GM12878 (cell line): ENCODE results near the gene CLDN14. TPM values are rescaled to one million over a fixed set of nuclear protein-coding genes. Genes with fewer than 3 reads are reported as not detected.
A peak's percentile ranks its signal among the peaks of the same experiment; 100 is the strongest.

Experiments
- ATAC-seq: fragments of 200-7000 bp; cut with Tn5 transposase; 3 replicates; pipeline ENCODE4 v1.9.1; 2020; ENCODE audit warnings: mild to moderate bottlenecking, moderate library complexity
- BruUV-seq: library from RNA; stranded (reverse); fragments of 400-500 nt; replicated peaks from 2 replicates; lab custom pipeline; 2021; lab: Mats Ljungman, UMichigan
- CTCF ChIA-PET: fragments of 300-600 bp; sonication (Branson Sonifier 250); formaldehyde crosslinking; extraction: SDS; loops from one replicate; lab custom pipeline; 2021; ENCODE audit warnings: inconsistent platforms; lab: Yijun Ruan, JAX
- POLR2A ChIA-PET: fragments of 350-600 bp; formaldehyde crosslinking; extraction: SDS; loops from one replicate; lab custom pipeline; 2021; ENCODE audit warnings: inconsistent platforms; lab: Charles Lee
- RAD21 ChIA-PET: fragments of 300-600 bp; sonication (Branson Sonifier 250); formaldehyde crosslinking; loops from one replicate; lab custom pipeline; 2023; ENCODE audit warnings: antibody characterized with exemption; ENCODE audit not compliant: unreplicated experiment; lab: Charles Lee
- SMC1A ChIA-PET: fragments of 300-600 bp; sonication (Branson Sonifier 250); formaldehyde crosslinking; loops from one replicate; lab custom pipeline; 2023; ENCODE audit not compliant: unreplicated experiment, uncharacterized antibody; lab: Charles Lee
- DNase-seq: peaks from one replicate; pipeline ENCODE4 v3.0.0-alpha.2; 2011; ENCODE audit warnings: low read depth, low spot score
- FAIRE-seq: peaks from 3 replicates; lab custom pipeline; 2011; peaks lifted over from hg19 to GRCh38; lab: Jason Lieb, UNC
- H2AFZ ChIP-seq: 2 replicates; pipeline ENCODE4 v1.6.0; 2011; ENCODE audit warnings: low read depth, low read length, control low read depth; ENCODE audit not compliant: control insufficient read depth
- H3K27ac ChIP-seq: 2 replicates; pipeline ENCODE4 v1.5.1; 2011; ENCODE audit warnings: control low read depth; ENCODE audit not compliant: control insufficient read depth, insufficient read depth
- H3K27me3 ChIP-seq, 2 experiments: replicated peaks in 1 of 2; 2 replicates each; pipeline versions ENCODE4 v1.6.0 to v1.6.1; 2011; ENCODE audit warnings: low read length in 1 of 2; ENCODE audit not compliant: control insufficient read depth in 2 of 2, insufficient read depth in 2 of 2
- H3K36me3 ChIP-seq, 2 experiments: 2 replicates each; pipeline ENCODE4 v1.5.1; 2011; ENCODE audit warnings: low read length in 1 of 2; ENCODE audit not compliant: control insufficient read depth in 2 of 2, insufficient read depth in 2 of 2
- H3K4me1 ChIP-seq: 2 replicates; pipeline ENCODE4 v1.6.1; 2011; ENCODE audit warnings: mild to moderate bottlenecking, low read length, moderate library complexity, mixed read lengths; ENCODE audit not compliant: control insufficient read depth, insufficient read depth
- H3K4me2 ChIP-seq: 2 replicates; pipeline ENCODE4 v1.6.0; 2011; ENCODE audit warnings: control low read depth; ENCODE audit not compliant: control insufficient read depth, insufficient read depth
- H3K4me3 ChIP-seq: fragments of 200-600 bp; sonication (generic); 2 replicates; pipeline ENCODE4 v1.5.1; 2016
- H3K79me2 ChIP-seq: 2 replicates; pipeline ENCODE4 v1.6.0; 2011; ENCODE audit warnings: low read length; ENCODE audit not compliant: control insufficient read depth, insufficient read depth
- H3K9ac ChIP-seq: 2 replicates; pipeline ENCODE4 v1.8.0; 2011; ENCODE audit warnings: low read length, control low read depth, mixed read lengths; ENCODE audit not compliant: control insufficient read depth, insufficient read depth
- H3K9me3 ChIP-seq: replicated peaks from 3 replicates; pipeline ENCODE4 v1.5.1; 2011; ENCODE audit warnings: mild to moderate bottlenecking, low read length; ENCODE audit not compliant: control insufficient read depth, insufficient read depth
- H4K20me1 ChIP-seq: 2 replicates; pipeline ENCODE4 v1.6.0; 2011; ENCODE audit not compliant: control insufficient read depth, insufficient read depth
- BRCA1 ChIP-seq: IDR thresholded peaks from 2 replicates; pipeline ENCODE4 v1.6.1; 2011; ENCODE audit warnings: low read depth, low read length, improper control_type of control experiment
- CTCF ChIP-seq, 3 experiments: IDR thresholded peaks in 2 of 3; conservative IDR thresholded peaks in 1 of 3; 2 replicates each; pipeline ENCODE4 v1.5.1; 2011; ENCODE audit warnings: low read depth in 3 of 3, low read length in 3 of 3, mild to moderate bottlenecking in 3 of 3, control low read depth in 2 of 3, moderate library complexity in 2 of 3, inconsistent platforms in 1 of 3, mixed read lengths in 1 of 3; ENCODE audit not compliant: control insufficient read depth in 2 of 3, insufficient read depth in 1 of 3; ENCODE audit errors: extremely low read depth in 1 of 3
- NFYA ChIP-seq: IDR thresholded peaks from 2 replicates; pipeline ENCODE4 v1.6.1; 2011; ENCODE audit warnings: low read depth, mild to moderate bottlenecking, low read length, improper control_type of control experiment, borderline replicate concordance
- POU2F2 ChIP-seq: IDR thresholded peaks from 3 replicates; pipeline ENCODE4 v1.6.1; 2011; ENCODE audit warnings: low read depth, mild to moderate bottlenecking, low read length, borderline replicate concordance
- WGBS: methylation state at CpG from one replicate; pipeline ENCODE4 v1.1.6; 2016; ENCODE audit warnings: low lambda C conversion rate; ENCODE audit not compliant: insufficient replicate concordance, insufficient coverage; ENCODE audit errors: missing lambda C conversion rate; 5-methylcytosine and 5-hydroxymethylcytosine counted together
- in situ Hi-C: fragments of 300-500 bp; cut with MboI; formaldehyde crosslinking; loops from 9 replicates; pipeline ENCODE4 v1.14.3; 2018; ENCODE audit warnings: mixed read lengths
- intact Hi-C: fragments of 100-400 bp; cut with micrococcal nuclease; formaldehyde crosslinking; loops from one replicate; pipeline ENCODE4 v1.14.2; 2022; ENCODE audit not compliant: unreplicated experiment
- polyA plus RNA-seq, 11 experiments: library from polyadenylated mRNA; depleted of rRNA in 4 of 11; unstranded in 6 of 11; stranded (reverse) in 5 of 11; fragments of >200 nt; fragmentation: Nextera tagmentation in 4 of 11; fragmentation: Illumina TruSeq in 1 of 11; extraction: Ambion mirVana in 4 of 11; extraction: Trizol in 1 of 11; gene quantifications; 1 replicate in 1 of 11; 2 replicates in 10 of 11; pipeline versions ENCODE4 v1.2.1 to v1.2.3, GENCODE V29; 2011 to 2016; ENCODE audit warnings: inconsistent platforms in 2 of 11, missing spikeins in 2 of 11, low read depth in 1 of 11
- total RNA-seq, 4 experiments: library from RNA; depleted of rRNA in 3 of 4; stranded (reverse); fragments of >200 nt in 3 of 4; fragmentation: Illumina TruSeq in 1 of 4; extraction: Trizol in 1 of 4; gene quantifications; 2 replicates each; pipeline versions ENCODE4 v1.2.1 to v1.2.3, GENCODE V29; 2013 to 2021

The CLDN14 gene
- total and polyA plus RNA-seq, 10 of the 15 experiments (the other 5 are each of a cell fraction or from before 2014, with no cell fraction given) = 0.90 to 19.4 (median 6.6) TPM

- WGBS = 88% methylated on average over 6 of the region's 6 CpGs
- H3K27ac ChIP-seq = peak overlapping the region; percentile 91
- no peaks in the 10 kb centered on the region for H3K36me3 ChIP-seq
- H3K9ac ChIP-seq = no peak overlapping the region
- CTCF ChIA-PET = interaction anchor here (0.9 to 5.5 kb wide), 5 partner anchors 9 to 19 kb away, joined by 3 to 38 read pairs (median 4); no protein-coding TSS in a partner anchor
- no peak overlapping the region; the same call in 1 of the 2 replicates for H3K4me2 ChIP-seq
- FAIRE-seq (no peak), DNase-seq (no peak), ATAC-seq (no peak; the same call in 2 of the 3 replicates)
- RAD21 ChIA-PET = interaction anchor here (1.4 to 11.3 kb wide), 4 partner anchors 10 to 24 kb away, joined by 4 to 189 read pairs (median 20); no protein-coding TSS in a partner anchor
- in situ Hi-C loops = loop anchor here (25.0 kb wide), 1 partner anchor 1720 kb away; no protein-coding TSS in a partner anchor
- peaks cover 5% of the 10 kb centered on the region for H3K79me2 ChIP-seq
- H3K9me3 ChIP-seq = peaks cover 16% of the 10 kb centered on the region; the same call in 2 of the 3 replicates
- H4K20me1 ChIP-seq = no peaks in the 10 kb centered on the region
- intact Hi-C loops = loop anchor here (2.0 kb wide), 1 partner anchor 13 kb away; no protein-coding TSS in a partner anchor
- TF ChIP-seq BRCA1 = no peak
- no peak for TF ChIP-seq CTCF (IDR thresholded peaks at IDR 0.05 in 2 of 3, conservative IDR thresholded peaks at IDR 0.05 in 1 of 3; ENCODE audit: control insufficient read depth in 2 of 3, extremely low read depth in 1 of 3, insufficient read depth in 1 of 3, low read depth in 3 of 3, low read length in 3 of 3)
- no peak for TF ChIP-seq NFYA
- peak; percentile 51; the same call in 1 of the 3 replicates for TF ChIP-seq POU2F2
- H3K4me1 ChIP-seq = peaks cover 62% of the 10 kb centered on the region
- POLR2A ChIA-PET = interaction anchor here (1.6 to 11.6 kb wide), 4 partner anchors 11 to 23 kb away, joined by 3 to 146 read pairs (median 26); no protein-coding TSS in a partner anchor
- H3K27me3 ChIP-seq = no peaks in the 10 kb centered on the region
- BruUV-seq = no TSS peak
- no peak overlapping the region for H2AFZ ChIP-seq
- SMC1A ChIA-PET = interaction anchor here (1.4 to 11.6 kb wide), 4 partner anchors 12 to 24 kb away, joined by 4 to 231 read pairs (median 79); no protein-coding TSS in a partner anchor
- H3K4me3 ChIP-seq = no peak overlapping the region
Measured at GRCh38 chr21:36517366-36518075, 37.6 kb upstream of the CLDN14 start.
